HEK293 (cell line): Measurements from ENCODE around the gene KANK4.

Experiments used
- BCL11A ChIP-seq: fragments of 450-650 bp; formaldehyde crosslinking; IDR thresholded peaks from 2 replicates; pipeline ENCODE4 v1.5.1; 2016; ENCODE audit warnings: low read depth, missing biosample characterization, missing genetic modification characterization
- GLI2 ChIP-seq: fragments of 450-650 bp; formaldehyde crosslinking; IDR thresholded peaks from 2 replicates; pipeline ENCODE4; 2017; ENCODE audit warnings: missing biosample characterization, missing genetic modification characterization, low read depth, borderline replicate concordance
- IKZF3 ChIP-seq: fragments of 450-650 bp; IDR thresholded peaks from 2 replicates; pipeline ENCODE4 v1.5.0; 2018; ENCODE audit warnings: missing biosample characterization, mild to moderate bottlenecking, missing genetic modification characterization, moderate library complexity
- MYNN ChIP-seq: fragments of 450-650 bp; formaldehyde crosslinking; IDR thresholded peaks from 2 replicates; pipeline ENCODE4 v1.5.1; 2016; ENCODE audit warnings: missing biosample characterization, missing genetic modification characterization, borderline replicate concordance
- TCF7L2 ChIP-seq: IDR thresholded peaks from 2 replicates; pipeline ENCODE4 v1.6.1; 2011; ENCODE audit warnings: low read depth, mild to moderate bottlenecking, inconsistent platforms, low read length, moderate library complexity, borderline replicate concordance
- TRIM28 ChIP-seq: IDR thresholded peaks from 2 replicates; pipeline ENCODE4 v1.6.1; 2011; ENCODE audit warnings: low read length, control low read depth, borderline replicate concordance
- YY2 ChIP-seq: fragments of 450-650 bp; formaldehyde crosslinking; IDR thresholded peaks from 2 replicates; pipeline ENCODE4 v1.5.1; 2016; ENCODE audit warnings: missing biosample characterization, missing genetic modification characterization
- ZBTB48 ChIP-seq: fragments of 450-650 bp; formaldehyde crosslinking; IDR thresholded peaks from 2 replicates; pipeline ENCODE4 v1.5.1; 2016; ENCODE audit warnings: missing biosample characterization, missing genetic modification characterization
- ZEB2 ChIP-seq: fragments of 450-650 bp; formaldehyde crosslinking; IDR thresholded peaks from 2 replicates; pipeline ENCODE4 v1.5.1; 2016; ENCODE audit warnings: missing biosample characterization, missing genetic modification characterization
- ZFP3 ChIP-seq: fragments of 450-650 bp; formaldehyde crosslinking; IDR thresholded peaks from 2 replicates; pipeline ENCODE4 v1.5.1; 2016; ENCODE audit warnings: low read depth, missing biosample characterization, missing genetic modification characterization
- ZNF248 ChIP-seq: fragments of 450-650 bp; formaldehyde crosslinking; IDR thresholded peaks from 2 replicates; pipeline ENCODE4 v1.5.1; 2017; ENCODE audit warnings: missing biosample characterization, missing genetic modification characterization
- ZNF292 ChIP-seq: fragments of 450-650 bp; formaldehyde crosslinking; IDR thresholded peaks from 2 replicates; pipeline ENCODE4 v1.5.1; 2016; ENCODE audit warnings: low read depth, missing biosample characterization, missing genetic modification characterization, borderline replicate concordance
- ZNF311 ChIP-seq: fragments of 450-650 bp; formaldehyde crosslinking; IDR thresholded peaks from 2 replicates; pipeline ENCODE4 v1.5.1; 2017; ENCODE audit warnings: missing biosample characterization, missing genetic modification characterization, borderline replicate concordance
- ZNF350 ChIP-seq: fragments of 450-650 bp; formaldehyde crosslinking; IDR thresholded peaks from 2 replicates; pipeline ENCODE4 v1.5.0; 2017; ENCODE audit warnings: missing biosample characterization, mild to moderate bottlenecking, missing genetic modification characterization
- ZNF391 ChIP-seq: fragments of 450-650 bp; formaldehyde crosslinking; IDR thresholded peaks from 2 replicates; pipeline ENCODE4 v1.5.1; 2016; ENCODE audit warnings: low read depth, missing biosample characterization, missing genetic modification characterization, borderline replicate concordance
- ZNF394 ChIP-seq: fragments of 450-650 bp; formaldehyde crosslinking; IDR thresholded peaks from 2 replicates; pipeline ENCODE4 v1.5.1; 2016; ENCODE audit warnings: missing biosample characterization, missing genetic modification characterization, mild to moderate bottlenecking, moderate library complexity, borderline replicate concordance
- ZNF416 ChIP-seq: fragments of 450-650 bp; formaldehyde crosslinking; IDR thresholded peaks from 2 replicates; pipeline ENCODE4 v1.5.1; 2016; ENCODE audit warnings: missing biosample characterization, missing genetic modification characterization
- ZNF530 ChIP-seq: fragments of 450-650 bp; formaldehyde crosslinking; IDR thresholded peaks from 2 replicates; pipeline ENCODE4 v1.5.1; 2016; ENCODE audit warnings: low read depth, missing biosample characterization, missing genetic modification characterization
- ZNF548 ChIP-seq: fragments of 450-650 bp; formaldehyde crosslinking; IDR thresholded peaks from 2 replicates; pipeline ENCODE4 v1.5.1; 2016; ENCODE audit warnings: missing biosample characterization, missing genetic modification characterization
- ZNF596 ChIP-seq: fragments of 450-650 bp; IDR thresholded peaks from 2 replicates; pipeline ENCODE4 v1.5.0; 2018; ENCODE audit warnings: missing biosample characterization, mild to moderate bottlenecking, missing genetic modification characterization, moderate library complexity
- ZNF624 ChIP-seq: fragments of 450-650 bp; formaldehyde crosslinking; IDR thresholded peaks from 2 replicates; pipeline ENCODE4 v1.5.1; 2017; ENCODE audit warnings: missing biosample characterization, missing genetic modification characterization
- ZNF776 ChIP-seq: fragments of 450-650 bp; formaldehyde crosslinking; IDR thresholded peaks from 2 replicates; pipeline ENCODE4 v1.5.0; 2017; ENCODE audit warnings: missing biosample characterization, missing genetic modification characterization, borderline replicate concordance
- ZNF777 ChIP-seq: fragments of 450-650 bp; formaldehyde crosslinking; IDR thresholded peaks from 2 replicates; pipeline ENCODE4 v1.5.1; 2017; ENCODE audit warnings: missing biosample characterization, missing genetic modification characterization, borderline replicate concordance
- ZNF843 ChIP-seq: fragments of 450-650 bp; formaldehyde crosslinking; IDR thresholded peaks from 2 replicates; pipeline ENCODE4 v1.5.1; 2016; ENCODE audit warnings: missing biosample characterization, missing genetic modification characterization
- TF ChIP-seq, protein P1 (sequence below): sonication (generic); formaldehyde crosslinking; IDR thresholded peaks from 2 replicates; pipeline ENCODE4 v1.8.1; 2022; ENCODE audit warnings: mild to moderate bottlenecking, moderate library complexity, missing genetic modification reagents
- TF ChIP-seq, protein P2 (sequence below): fragments of 450-650 bp; formaldehyde crosslinking; IDR thresholded peaks from 2 replicates; pipeline ENCODE4 v1.5.1; 2017; ENCODE audit warnings: missing biosample characterization, missing genetic modification characterization
- TF ChIP-seq, protein P3 (sequence below): fragments of 450-650 bp; formaldehyde crosslinking; IDR thresholded peaks from 2 replicates; pipeline ENCODE4 v1.5.1; 2016; ENCODE audit warnings: missing biosample characterization, missing genetic modification characterization, borderline replicate concordance
- TF ChIP-seq, protein P4 (sequence below): IDR thresholded peaks from 2 replicates; pipeline ENCODE4 v1.6.1; 2011; ENCODE audit warnings: mild to moderate bottlenecking, low read depth, low read length, borderline replicate concordance
- TF ChIP-seq, protein P5 (sequence below): fragments of 450-650 bp; formaldehyde crosslinking; IDR thresholded peaks from 2 replicates; pipeline ENCODE4 v1.5.1; 2016; ENCODE audit warnings: missing biosample characterization, missing genetic modification characterization
- TF ChIP-seq, protein P6 (sequence below): fragments of 450-650 bp; formaldehyde crosslinking; IDR thresholded peaks from 2 replicates; pipeline ENCODE4 v1.5.1; 2016; ENCODE audit warnings: missing biosample characterization, missing genetic modification characterization
- TF ChIP-seq, protein P7 (sequence below): fragments of 450-650 bp; formaldehyde crosslinking; IDR thresholded peaks from 2 replicates; pipeline ENCODE4 v1.5.1; 2016; ENCODE audit warnings: missing biosample characterization, missing genetic modification characterization

The KANK4 gene

DNA sequence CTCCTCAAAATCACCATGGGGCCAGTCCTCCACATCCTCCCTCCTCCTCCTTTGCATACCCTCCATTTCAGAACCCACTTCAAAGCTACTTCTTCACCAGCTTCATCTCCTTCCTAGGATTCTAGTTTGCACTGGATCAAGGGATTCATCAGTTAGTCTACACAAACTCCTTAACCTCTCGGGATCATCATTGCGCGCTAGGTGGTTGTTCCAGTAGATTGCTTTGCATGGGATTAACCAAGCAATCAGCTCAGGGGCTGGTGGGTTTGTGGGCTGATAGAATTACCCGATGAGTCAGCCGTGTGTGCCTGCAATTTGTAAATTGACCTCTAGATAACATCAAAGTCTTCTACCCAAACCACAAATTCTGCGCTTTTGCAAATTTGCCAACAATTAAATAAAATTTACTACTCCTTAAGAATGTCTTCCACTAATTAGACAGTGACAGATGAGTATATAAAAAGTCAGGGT lies 7.7 kb downstream of the KANK4 start (continued):
- TF ChIP-seq ZNF843 (tag by site-specific recombination) = peak; percentile 95
- TF ChIP-seq, protein P1, sequence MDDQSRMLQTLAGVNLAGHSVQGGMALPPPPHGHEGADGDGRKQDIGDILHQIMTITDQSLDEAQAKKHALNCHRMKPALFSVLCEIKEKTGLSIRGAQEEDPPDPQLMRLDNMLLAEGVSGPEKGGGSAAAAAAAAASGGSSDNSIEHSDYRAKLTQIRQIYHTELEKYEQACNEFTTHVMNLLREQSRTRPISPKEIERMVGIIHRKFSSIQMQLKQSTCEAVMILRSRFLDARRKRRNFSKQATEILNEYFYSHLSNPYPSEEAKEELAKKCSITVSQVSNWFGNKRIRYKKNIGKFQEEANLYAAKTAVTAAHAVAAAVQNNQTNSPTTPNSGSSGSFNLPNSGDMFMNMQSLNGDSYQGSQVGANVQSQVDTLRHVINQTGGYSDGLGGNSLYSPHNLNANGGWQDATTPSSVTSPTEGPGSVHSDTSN = no peak
- TF ChIP-seq ZNF776 (tag by site-specific recombination) = no peak
- TF ChIP-seq, protein P2, sequence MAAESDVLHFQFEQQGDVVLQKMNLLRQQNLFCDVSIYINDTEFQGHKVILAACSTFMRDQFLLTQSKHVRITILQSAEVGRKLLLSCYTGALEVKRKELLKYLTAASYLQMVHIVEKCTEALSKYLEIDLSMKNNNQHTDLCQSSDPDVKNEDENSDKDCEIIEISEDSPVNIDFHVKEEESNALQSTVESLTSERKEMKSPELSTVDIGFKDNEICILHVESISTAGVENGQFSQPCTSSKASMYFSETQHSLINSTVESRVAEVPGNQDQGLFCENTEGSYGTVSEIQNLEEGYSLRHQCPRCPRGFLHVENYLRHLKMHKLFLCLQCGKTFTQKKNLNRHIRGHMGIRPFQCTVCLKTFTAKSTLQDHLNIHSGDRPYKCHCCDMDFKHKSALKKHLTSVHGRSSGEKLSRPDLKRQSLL = no peak
- TF ChIP-seq BCL11A (tag by site-specific recombination) = peak; percentile 59; the same call in 1 of the 2 replicates
- no peak for TF ChIP-seq ZNF548 (tag by site-specific recombination)
- TF ChIP-seq, protein P3, sequence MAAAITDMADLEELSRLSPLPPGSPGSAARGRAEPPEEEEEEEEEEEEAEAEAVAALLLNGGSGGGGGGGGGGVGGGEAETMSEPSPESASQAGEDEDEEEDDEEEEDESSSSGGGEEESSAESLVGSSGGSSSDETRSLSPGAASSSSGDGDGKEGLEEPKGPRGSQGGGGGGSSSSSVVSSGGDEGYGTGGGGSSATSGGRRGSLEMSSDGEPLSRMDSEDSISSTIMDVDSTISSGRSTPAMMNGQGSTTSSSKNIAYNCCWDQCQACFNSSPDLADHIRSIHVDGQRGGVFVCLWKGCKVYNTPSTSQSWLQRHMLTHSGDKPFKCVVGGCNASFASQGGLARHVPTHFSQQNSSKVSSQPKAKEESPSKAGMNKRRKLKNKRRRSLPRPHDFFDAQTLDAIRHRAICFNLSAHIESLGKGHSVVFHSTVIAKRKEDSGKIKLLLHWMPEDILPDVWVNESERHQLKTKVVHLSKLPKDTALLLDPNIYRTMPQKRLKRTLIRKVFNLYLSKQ (tag by site-specific recombination) = no peak
- no peak for TF ChIP-seq ZNF624 (tag by site-specific recombination)
- TF ChIP-seq ZNF777 = no peak
- no peak for TF ChIP-seq ZNF596 (tag by site-specific recombination)
- TF ChIP-seq MYNN (tag by site-specific recombination) = no peak
- peak; percentile 28; the same call in 1 of the 2 replicates for TF ChIP-seq ZNF391
- TF ChIP-seq, protein P4, sequence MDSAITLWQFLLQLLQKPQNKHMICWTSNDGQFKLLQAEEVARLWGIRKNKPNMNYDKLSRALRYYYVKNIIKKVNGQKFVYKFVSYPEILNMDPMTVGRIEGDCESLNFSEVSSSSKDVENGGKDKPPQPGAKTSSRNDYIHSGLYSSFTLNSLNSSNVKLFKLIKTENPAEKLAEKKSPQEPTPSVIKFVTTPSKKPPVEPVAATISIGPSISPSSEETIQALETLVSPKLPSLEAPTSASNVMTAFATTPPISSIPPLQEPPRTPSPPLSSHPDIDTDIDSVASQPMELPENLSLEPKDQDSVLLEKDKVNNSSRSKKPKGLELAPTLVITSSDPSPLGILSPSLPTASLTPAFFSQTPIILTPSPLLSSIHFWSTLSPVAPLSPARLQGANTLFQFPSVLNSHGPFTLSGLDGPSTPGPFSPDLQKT = no peak
- TF ChIP-seq, protein P5, sequence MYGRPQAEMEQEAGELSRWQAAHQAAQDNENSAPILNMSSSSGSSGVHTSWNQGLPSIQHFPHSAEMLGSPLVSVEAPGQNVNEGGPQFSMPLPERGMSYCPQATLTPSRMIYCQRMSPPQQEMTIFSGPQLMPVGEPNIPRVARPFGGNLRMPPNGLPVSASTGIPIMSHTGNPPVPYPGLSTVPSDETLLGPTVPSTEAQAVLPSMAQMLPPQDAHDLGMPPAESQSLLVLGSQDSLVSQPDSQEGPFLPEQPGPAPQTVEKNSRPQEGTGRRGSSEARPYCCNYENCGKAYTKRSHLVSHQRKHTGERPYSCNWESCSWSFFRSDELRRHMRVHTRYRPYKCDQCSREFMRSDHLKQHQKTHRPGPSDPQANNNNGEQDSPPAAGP (tag by site-specific recombination) = peak; percentile 73; the same call in 1 of the 2 replicates
- TF ChIP-seq YY2 (tag by site-specific recombination) = no peak
- peak; percentile 92 for TF ChIP-seq GLI2 (tag by site-specific recombination)
- TF ChIP-seq ZFP3 = no peak
- no peak for TF ChIP-seq ZNF416 (tag by site-specific recombination)
- no peak for TF ChIP-seq ZNF248 (tag by site-specific recombination)
- no peak for TF ChIP-seq ZNF311
- TF ChIP-seq ZNF394 (tag by site-specific recombination) = peak; percentile 75; the same call in 1 of the 2 replicates
- TF ChIP-seq ZNF292 (tag by site-specific recombination) = no peak
- TF ChIP-seq, protein P6, sequence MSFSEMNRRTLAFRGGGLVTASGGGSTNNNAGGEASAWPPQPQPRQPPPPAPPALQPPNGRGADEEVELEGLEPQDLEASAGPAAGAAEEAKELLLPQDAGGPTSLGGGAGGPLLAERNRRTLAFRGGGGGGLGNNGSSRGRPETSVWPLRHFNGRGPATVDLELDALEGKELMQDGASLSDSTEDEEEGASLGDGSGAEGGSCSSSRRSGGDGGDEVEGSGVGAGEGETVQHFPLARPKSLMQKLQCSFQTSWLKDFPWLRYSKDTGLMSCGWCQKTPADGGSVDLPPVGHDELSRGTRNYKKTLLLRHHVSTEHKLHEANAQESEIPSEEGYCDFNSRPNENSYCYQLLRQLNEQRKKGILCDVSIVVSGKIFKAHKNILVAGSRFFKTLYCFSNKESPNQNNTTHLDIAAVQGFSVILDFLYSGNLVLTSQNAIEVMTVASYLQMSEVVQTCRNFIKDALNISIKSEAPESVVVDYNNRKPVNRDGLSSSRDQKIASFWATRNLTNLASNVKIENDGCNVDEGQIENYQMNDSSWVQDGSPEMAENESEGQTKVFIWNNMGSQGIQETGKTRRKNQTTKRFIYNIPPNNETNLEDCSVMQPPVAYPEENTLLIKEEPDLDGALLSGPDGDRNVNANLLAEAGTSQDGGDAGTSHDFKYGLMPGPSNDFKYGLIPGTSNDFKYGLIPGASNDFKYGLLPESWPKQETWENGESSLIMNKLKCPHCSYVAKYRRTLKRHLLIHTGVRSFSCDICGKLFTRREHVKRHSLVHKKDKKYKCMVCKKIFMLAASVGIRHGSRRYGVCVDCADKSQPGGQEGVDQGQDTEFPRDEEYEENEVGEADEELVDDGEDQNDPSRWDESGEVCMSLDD = no peak
- peak; percentile 81 for TF ChIP-seq IKZF3
- peak; percentile 96 for TF ChIP-seq TCF7L2
- no peak for TF ChIP-seq ZNF530
- TF ChIP-seq ZBTB48 (tag by site-specific recombination) = no peak
- TF ChIP-seq, protein P7, sequence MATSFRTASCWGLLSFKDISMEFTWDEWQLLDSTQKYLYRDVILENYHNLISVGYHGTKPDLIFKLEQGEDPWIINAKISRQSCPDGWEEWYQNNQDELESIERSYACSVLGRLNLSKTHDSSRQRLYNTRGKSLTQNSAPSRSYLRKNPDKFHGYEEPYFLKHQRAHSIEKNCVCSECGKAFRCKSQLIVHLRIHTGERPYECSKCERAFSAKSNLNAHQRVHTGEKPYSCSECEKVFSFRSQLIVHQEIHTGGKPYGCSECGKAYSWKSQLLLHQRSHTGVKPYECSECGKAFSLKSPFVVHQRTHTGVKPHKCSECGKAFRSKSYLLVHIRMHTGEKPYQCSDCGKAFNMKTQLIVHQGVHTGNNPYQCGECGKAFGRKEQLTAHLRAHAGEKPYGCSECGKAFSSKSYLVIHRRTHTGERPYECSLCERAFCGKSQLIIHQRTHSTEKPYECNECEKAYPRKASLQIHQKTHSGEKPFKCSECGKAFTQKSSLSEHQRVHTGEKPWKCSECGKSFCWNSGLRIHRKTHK (tag by site-specific recombination) = no peak
- TF ChIP-seq ZEB2 (tag by site-specific recombination) = peak; percentile 90
- no peak for TF ChIP-seq ZNF350 (tag by site-specific recombination)
- peak; percentile 91 for TF ChIP-seq TRIM28
